ENCODE measurements around the gene FURIN.

FURIN gene

GRCh38 chr15:90882781-90883525 is 14.6 kb downstream of the FURIN start:
- no peaks in the 10 kb centered on the region for H3K9me3 ChIP-seq (ENCODE audit: control insufficient read depth, low read length)
- DNase-seq: no peak
- no peaks in the 10 kb centered on the region for H3K27me3 ChIP-seq (replicated peaks; ENCODE audit: control insufficient read depth, insufficient read depth, low read length, poor library complexity, severe bottlenecking)
- no peak overlapping the region for H3K4me3 ChIP-seq (ENCODE audit: insufficient read depth, low read depth, low read length, poor library complexity, severe bottlenecking)
- H3K36me3 ChIP-seq (ENCODE audit: control insufficient read depth, insufficient read depth, low read length): peaks cover 40% of the 10 kb centered on the region
- no peaks in the 10 kb centered on the region for H3K4me1 ChIP-seq (ENCODE audit: control insufficient read depth, insufficient read depth, low read length, poor library complexity, severe bottlenecking)
- H3K27ac ChIP-seq (ENCODE audit: insufficient read depth, low read length, poor library complexity, severe bottlenecking): no peak overlapping the region

- no peaks in the 10 kb centered on the region for H3K9me3 ChIP-seq (ENCODE audit: control insufficient read depth, low read length)
- no peaks in the 10 kb centered on the region for H3K4me1 ChIP-seq (ENCODE audit: control insufficient read depth, insufficient read depth, low read length, poor library complexity, severe bottlenecking)
- no peak for DNase-seq
- no peaks in the 10 kb centered on the region for H3K27me3 ChIP-seq (replicated peaks; ENCODE audit: control insufficient read depth, insufficient read depth, low read length, poor library complexity, severe bottlenecking)
- H3K36me3 ChIP-seq (ENCODE audit: control insufficient read depth, insufficient read depth, low read length): peaks cover 34% of the 10 kb centered on the region
- H3K4me3 ChIP-seq (ENCODE audit: insufficient read depth, low read depth, low read length, poor library complexity, severe bottlenecking): no peak overlapping the region
- H3K27ac ChIP-seq (ENCODE audit: insufficient read depth, low read length, poor library complexity, severe bottlenecking): no peak overlapping the region
These were observed 15.2 kb downstream of the FURIN start for GRCh38 chr15:90883526-90883975.

DNA sequence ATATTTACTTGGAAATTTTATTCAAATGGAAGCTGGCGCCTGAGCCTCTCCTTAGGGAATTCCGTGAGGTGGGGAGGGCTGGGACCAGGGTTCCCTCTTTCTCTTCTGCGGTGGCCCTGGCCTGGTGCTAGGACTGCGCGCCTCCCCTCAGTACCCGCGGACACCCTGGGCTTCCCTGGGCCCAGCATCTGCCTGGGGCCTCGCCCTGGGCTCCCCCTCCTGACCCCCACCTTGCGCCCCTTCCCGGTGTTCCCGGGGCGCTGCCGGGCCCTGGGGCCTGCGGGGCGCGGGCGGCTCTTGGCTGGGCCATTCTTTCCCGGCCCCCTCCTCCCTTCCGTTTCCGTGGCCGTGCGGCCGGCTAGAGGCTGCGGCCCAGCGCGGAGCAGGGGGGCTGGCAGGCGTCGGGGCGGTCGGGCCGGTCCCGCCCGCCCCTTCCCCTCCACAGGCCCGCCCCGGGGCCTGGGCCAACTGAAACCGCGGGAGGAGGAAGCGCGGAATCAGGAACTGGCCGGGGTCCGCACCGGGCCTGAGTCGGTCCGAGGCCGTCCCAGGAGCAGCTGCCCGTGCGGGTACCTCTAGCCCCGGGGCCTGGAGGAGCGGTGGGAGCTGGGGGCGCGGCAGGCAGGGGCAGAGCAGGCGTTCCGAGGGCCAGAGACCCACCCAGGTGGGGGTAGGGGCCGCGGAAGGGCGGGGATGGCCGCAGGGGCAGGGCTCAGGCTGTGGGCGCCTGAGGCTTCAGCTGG is 15.8 kb downstream of the FURIN start, which contains the start of gene FES:
Gene FES (plus strand): TSS at position 529 of the 743 bp plus-strand sequence. CDS start 542 bp downstream, outside the sequence.
- no peak for DNase-seq
- no peaks in the 10 kb centered on the region for H3K4me1 ChIP-seq (ENCODE audit: control insufficient read depth, insufficient read depth, low read length, poor library complexity, severe bottlenecking)
- peaks cover 28% of the 10 kb centered on the region for H3K36me3 ChIP-seq (ENCODE audit: control insufficient read depth, insufficient read depth, low read length)
- H3K9me3 ChIP-seq (ENCODE audit: control insufficient read depth, low read length): no peaks in the 10 kb centered on the region
- H3K27me3 ChIP-seq (replicated peaks; ENCODE audit: control insufficient read depth, insufficient read depth, low read length, poor library complexity, severe bottlenecking): no peaks in the 10 kb centered on the region
- no peak within 1 kb of the TSS for H3K4me3 ChIP-seq (ENCODE audit: insufficient read depth, low read depth, low read length, poor library complexity, severe bottlenecking)
- no peak within 1 kb of the TSS for H3K27ac ChIP-seq (ENCODE audit: insufficient read depth, low read length, poor library complexity, severe bottlenecking)

- Histone ChIP-seq H3K4me1 (ENCODE audit: control insufficient read depth, insufficient read depth, low read length, poor library complexity, severe bottlenecking) (no peaks in the 10 kb centered on the region), H3K4me3 (ENCODE audit: insufficient read depth, low read depth, low read length, poor library complexity, severe bottlenecking) (no peak overlapping the region), H3K27me3 (replicated peaks; ENCODE audit: control insufficient read depth, insufficient read depth, low read length, poor library complexity, severe bottlenecking) (no peaks in the 10 kb centered on the region), H3K9me3 (ENCODE audit: control insufficient read depth, low read length) (no peaks in the 10 kb centered on the region), H3K36me3 (ENCODE audit: control insufficient read depth, insufficient read depth, low read length) (peaks cover 21% of the 10 kb centered on the region), H3K27ac (ENCODE audit: insufficient read depth, low read length, poor library complexity, severe bottlenecking) (no peak overlapping the region)
- no peak for DNase-seq
These were observed 16.5 kb downstream of the FURIN start for GRCh38 chr15:90884719-90885431.

DNA sequence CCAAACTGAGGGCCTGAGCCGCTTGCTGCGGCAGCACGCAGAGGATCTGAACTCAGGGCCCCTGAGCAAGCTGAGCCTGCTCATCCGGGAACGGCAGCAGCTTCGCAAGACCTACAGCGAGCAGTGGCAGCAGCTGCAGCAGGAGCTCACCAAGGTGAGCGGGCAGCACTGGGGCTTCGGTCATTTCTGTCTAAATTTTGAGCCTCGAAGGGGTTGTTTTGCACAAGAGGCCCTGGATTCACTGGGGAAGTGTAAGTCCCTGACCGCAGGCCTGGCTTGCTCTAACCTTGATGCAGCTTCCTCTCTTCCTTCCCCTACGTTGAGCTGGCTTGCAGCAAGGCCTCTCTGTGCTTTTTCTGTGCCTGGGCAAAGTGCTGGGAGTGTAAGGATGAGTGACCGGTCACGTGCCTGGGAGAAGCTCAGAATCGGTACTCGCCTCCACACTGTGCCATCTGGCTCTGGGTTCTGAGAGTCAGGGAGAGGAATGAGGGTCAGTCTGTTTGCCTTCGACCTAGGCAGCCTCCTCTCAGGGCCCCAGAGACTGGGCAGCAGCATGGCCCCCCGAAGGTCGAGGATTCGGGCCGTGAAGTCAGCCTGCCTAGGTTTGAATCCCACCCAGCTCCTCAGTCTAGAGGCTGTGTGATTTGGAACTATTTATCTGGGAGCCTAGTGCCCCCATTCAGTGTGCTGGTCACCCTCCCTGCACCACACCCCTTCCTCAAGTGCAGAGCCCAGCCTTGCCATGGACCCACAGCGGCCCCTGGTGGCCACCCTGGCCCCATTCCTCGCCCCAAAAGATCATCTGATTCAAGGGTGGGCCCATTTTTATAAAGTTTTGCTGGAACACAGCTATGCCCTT is 17.3 kb downstream of the FURIN start:
- DNase-seq: peak; percentile 49 to 65 (median 52)
- H3K9me3 ChIP-seq (ENCODE audit: control insufficient read depth, low read length): no peaks in the 10 kb centered on the region
- H3K27ac ChIP-seq (ENCODE audit: insufficient read depth, low read length, poor library complexity, severe bottlenecking): no peak overlapping the region
- no peak overlapping the region for H3K4me3 ChIP-seq (ENCODE audit: insufficient read depth, low read depth, low read length, poor library complexity, severe bottlenecking)
- H3K4me1 ChIP-seq (ENCODE audit: control insufficient read depth, insufficient read depth, low read length, poor library complexity, severe bottlenecking): no peaks in the 10 kb centered on the region
- no peaks in the 10 kb centered on the region for H3K27me3 ChIP-seq (replicated peaks; ENCODE audit: control insufficient read depth, insufficient read depth, low read length, poor library complexity, severe bottlenecking)
- H3K36me3 ChIP-seq (ENCODE audit: control insufficient read depth, insufficient read depth, low read length): peaks cover 13% of the 10 kb centered on the region

DNA sequence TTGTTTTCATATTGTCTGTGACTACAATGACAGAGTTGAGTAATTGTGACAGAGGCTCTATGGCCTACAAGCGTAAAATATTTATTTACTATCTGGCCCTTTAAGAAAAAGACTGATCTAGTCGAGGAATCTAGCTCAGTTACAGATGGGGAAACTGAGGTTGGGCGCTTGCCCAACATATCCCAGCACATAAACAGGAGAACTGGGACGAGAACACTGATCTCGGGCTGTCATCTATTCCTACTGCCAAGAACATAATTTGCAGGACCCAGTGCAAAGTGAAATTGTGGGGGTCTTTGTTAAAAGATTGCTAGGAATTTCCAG is 17.9 kb downstream of the FURIN start:
- no peak for DNase-seq
- H3K27me3 ChIP-seq (replicated peaks; ENCODE audit: control insufficient read depth, insufficient read depth, low read length, poor library complexity, severe bottlenecking): no peaks in the 10 kb centered on the region
- H3K4me1 ChIP-seq (ENCODE audit: control insufficient read depth, insufficient read depth, low read length, poor library complexity, severe bottlenecking): no peaks in the 10 kb centered on the region
- H3K4me3 ChIP-seq (ENCODE audit: insufficient read depth, low read depth, low read length, poor library complexity, severe bottlenecking): no peak overlapping the region
- peaks cover 8% of the 10 kb centered on the region for H3K36me3 ChIP-seq (ENCODE audit: control insufficient read depth, insufficient read depth, low read length)
- no peaks in the 10 kb centered on the region for H3K9me3 ChIP-seq (ENCODE audit: control insufficient read depth, low read length)
- no peak overlapping the region for H3K27ac ChIP-seq (ENCODE audit: insufficient read depth, low read length, poor library complexity, severe bottlenecking)

- Histone ChIP-seq H3K36me3 (ENCODE audit: control insufficient read depth, insufficient read depth, low read length) (peaks cover under 1% of the 10 kb centered on the region), H3K27me3 (replicated peaks; ENCODE audit: control insufficient read depth, insufficient read depth, low read length, poor library complexity, severe bottlenecking) (no peaks in the 10 kb centered on the region), H3K4me1 (ENCODE audit: control insufficient read depth, insufficient read depth, low read length, poor library complexity, severe bottlenecking) (no peaks in the 10 kb centered on the region), H3K9me3 (ENCODE audit: control insufficient read depth, low read length) (no peaks in the 10 kb centered on the region), H3K4me3 (ENCODE audit: insufficient read depth, low read depth, low read length, poor library complexity, severe bottlenecking) (no peak overlapping the region), H3K27ac (ENCODE audit: insufficient read depth, low read length, poor library complexity, severe bottlenecking) (no peak overlapping the region)
- DNase-seq: no peak
These were observed 18.7 kb downstream of the FURIN start for GRCh38 chr15:90887037-90887481.

DNA sequence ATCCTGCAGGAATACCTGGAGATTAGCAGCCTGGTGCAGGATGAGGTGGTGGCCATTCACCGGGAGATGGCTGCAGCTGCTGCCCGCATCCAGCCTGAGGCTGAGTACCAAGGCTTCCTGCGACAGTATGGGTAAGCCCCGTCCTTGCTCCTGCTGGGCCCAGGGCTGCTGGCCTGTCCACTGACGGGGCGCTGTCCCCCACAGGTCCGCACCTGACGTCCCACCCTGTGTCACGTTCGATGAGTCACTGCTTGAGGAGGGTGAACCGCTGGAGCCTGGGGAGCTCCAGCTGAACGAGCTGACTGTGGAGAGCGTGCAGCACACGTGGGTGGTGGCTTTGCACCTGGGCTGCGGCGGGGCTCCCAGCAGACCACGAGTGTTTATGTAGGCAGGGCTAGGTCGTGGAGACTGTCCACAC is 20.9 kb downstream of the FURIN start:
- H3K36me3 ChIP-seq (ENCODE audit: control insufficient read depth, insufficient read depth, low read length): no peaks in the 10 kb centered on the region
- H3K9me3 ChIP-seq (ENCODE audit: control insufficient read depth, low read length): no peaks in the 10 kb centered on the region
- no peak for DNase-seq
- H3K4me3 ChIP-seq (ENCODE audit: insufficient read depth, low read depth, low read length, poor library complexity, severe bottlenecking): no peak overlapping the region
- H3K4me1 ChIP-seq (ENCODE audit: control insufficient read depth, insufficient read depth, low read length, poor library complexity, severe bottlenecking): no peaks in the 10 kb centered on the region
- no peaks in the 10 kb centered on the region for H3K27me3 ChIP-seq (replicated peaks; ENCODE audit: control insufficient read depth, insufficient read depth, low read length, poor library complexity, severe bottlenecking)
- no peak overlapping the region for H3K27ac ChIP-seq (ENCODE audit: insufficient read depth, low read length, poor library complexity, severe bottlenecking)

DNA sequence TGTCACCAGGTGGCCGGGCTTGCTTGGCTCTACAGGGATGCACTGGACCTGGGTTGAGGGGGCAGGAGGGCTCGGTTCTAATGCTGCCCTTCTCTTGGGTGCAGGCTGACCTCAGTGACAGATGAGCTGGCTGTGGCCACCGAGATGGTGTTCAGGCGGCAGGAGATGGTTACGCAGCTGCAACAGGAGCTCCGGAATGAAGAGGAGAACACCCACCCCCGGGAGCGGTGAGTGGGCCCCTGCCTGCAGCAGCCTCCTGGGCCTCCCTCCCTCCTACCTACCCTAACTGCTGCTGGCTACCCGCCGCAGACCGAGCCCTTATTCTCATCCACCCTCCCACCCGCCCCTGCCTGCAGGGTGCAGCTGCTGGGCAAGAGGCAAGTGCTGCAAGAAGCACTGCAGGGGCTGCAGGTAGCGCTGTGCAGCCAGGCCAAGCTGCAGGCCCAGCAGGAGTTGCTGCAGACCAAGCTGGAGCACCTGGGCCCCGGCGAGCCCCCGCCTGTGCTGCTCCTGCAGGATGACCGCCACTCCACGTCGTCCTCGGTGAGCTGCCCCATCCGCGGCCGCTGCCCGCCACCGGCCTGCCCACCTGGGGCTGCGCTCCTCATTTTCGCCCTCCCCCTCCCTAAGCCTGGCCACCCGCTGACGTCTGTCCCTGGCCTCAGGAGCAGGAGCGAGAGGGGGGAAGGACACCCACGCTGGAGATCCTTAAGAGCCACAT is 21.5 kb downstream of the FURIN start:
- no peak for DNase-seq
- H3K4me1 ChIP-seq (ENCODE audit: control insufficient read depth, insufficient read depth, low read length, poor library complexity, severe bottlenecking): no peaks in the 10 kb centered on the region
- H3K9me3 ChIP-seq (ENCODE audit: control insufficient read depth, low read length): no peaks in the 10 kb centered on the region
- H3K27ac ChIP-seq (ENCODE audit: insufficient read depth, low read length, poor library complexity, severe bottlenecking): no peak overlapping the region
- H3K4me3 ChIP-seq (ENCODE audit: insufficient read depth, low read depth, low read length, poor library complexity, severe bottlenecking): no peak overlapping the region
- H3K27me3 ChIP-seq (replicated peaks; ENCODE audit: control insufficient read depth, insufficient read depth, low read length, poor library complexity, severe bottlenecking): no peaks in the 10 kb centered on the region
- H3K36me3 ChIP-seq (ENCODE audit: control insufficient read depth, insufficient read depth, low read length): no peaks in the 10 kb centered on the region

All from effector memory CD4-positive, alpha-beta T cell (primary cell).